Stimulated activated CD4-positive, alpha-beta T cell treated with anti-CD3 and anti-CD28 coated beads, TNF-alpha, amount 100 ng/mL, for 24 hours (primary cell): ENCODE measurements around the gene SPIRE1.
"Not testable (repeated sequence)": the region's sequence is repeated elsewhere in the genome, so short reads cannot be mapped to it uniquely, and the experiment has no call there.

ENCODE experiments used
- DNase-seq, 3 experiments: peaks; one replicate each; pipeline ENCODE4 v3.0.0-alpha.2; 2020; ENCODE audit warnings: low read depth in 3 of 3

SPIRE1 gene

GRCh38 chr18:12554796-12555388, 103.0 kb downstream of the SPIRE1 start:
- DNase-seq: no peak

GRCh38 chr18:12552879-12553242, 105.0 kb downstream of the SPIRE1 start:
- no peak for DNase-seq

GRCh38 chr18:12551943-12552878, 105.7 kb downstream of the SPIRE1 start:
- DNase-seq: not testable (repeated sequence)

GRCh38 chr18:12551466-12551865, 106.4 kb downstream of the SPIRE1 start:
- not testable (repeated sequence) for DNase-seq

GRCh38 chr18:12543697-12544096, 114.2 kb downstream of the SPIRE1 start:
- DNase-seq: no peak

GRCh38 chr18:12540751-12541150, 117.2 kb downstream of the SPIRE1 start:
- no peak for DNase-seq

- not testable (repeated sequence) for DNase-seq
These were observed 118.7 kb downstream of the SPIRE1 start for GRCh38 chr18:12539158-12539557.

- no peak for DNase-seq
These were observed 123.1 kb downstream of the SPIRE1 start for GRCh38 chr18:12534820-12535219.

GRCh38 chr18:12532661-12533060, 125.2 kb downstream of the SPIRE1 start:
- no peak for DNase-seq

- DNase-seq: no peak
These were observed 126.2 kb downstream of the SPIRE1 start for GRCh38 chr18:12531749-12532148.

- no peak for DNase-seq
These were observed 137.4 kb downstream of the SPIRE1 start for GRCh38 chr18:12520442-12520992.

- DNase-seq: no peak
These were observed 138.9 kb downstream of the SPIRE1 start for GRCh38 chr18:12518832-12519531.

- no peak for DNase-seq
These were observed 139.6 kb downstream of the SPIRE1 start for GRCh38 chr18:12518326-12518725.

GRCh38 chr18:12517142-12517825, 140.6 kb downstream of the SPIRE1 start:
- DNase-seq: no peak

- no peak for DNase-seq
These were observed 141.8 kb downstream of the SPIRE1 start for GRCh38 chr18:12516049-12516630.

GRCh38 chr18:12515550-12515949, 142.4 kb downstream of the SPIRE1 start:
- DNase-seq: no peak

GRCh38 chr18:12507007-12507406, 150.9 kb downstream of the SPIRE1 start:
- DNase-seq: no peak

GRCh38 chr18:12500986-12501385, 156.9 kb downstream of the SPIRE1 start:
- no peak for DNase-seq

GRCh38 chr18:12497839-12498238, 160.1 kb downstream of the SPIRE1 start:
- DNase-seq: no peak

- DNase-seq: no peak
These were observed 160.6 kb downstream of the SPIRE1 start for GRCh38 chr18:12497296-12497695.

- no peak for DNase-seq
These were observed 165.0 kb downstream of the SPIRE1 start for GRCh38 chr18:12492907-12493306.
